GM10266 (cell line): Measurements from ENCODE around the gene CRHR1.

Experiments used
- DNase-seq: peaks from one replicate; pipeline ENCODE4 v3.0.0; 2012; ENCODE audit errors: extremely low spot score
- CTCF ChIP-seq: IDR thresholded peaks from 2 replicates; pipeline ENCODE4 v1.5.1; 2012; ENCODE audit warnings: mild to moderate bottlenecking, low read depth; ENCODE audit not compliant: control insufficient read depth, insufficient read depth; ENCODE audit errors: missing control alignments

CRHR1 gene

DNA sequence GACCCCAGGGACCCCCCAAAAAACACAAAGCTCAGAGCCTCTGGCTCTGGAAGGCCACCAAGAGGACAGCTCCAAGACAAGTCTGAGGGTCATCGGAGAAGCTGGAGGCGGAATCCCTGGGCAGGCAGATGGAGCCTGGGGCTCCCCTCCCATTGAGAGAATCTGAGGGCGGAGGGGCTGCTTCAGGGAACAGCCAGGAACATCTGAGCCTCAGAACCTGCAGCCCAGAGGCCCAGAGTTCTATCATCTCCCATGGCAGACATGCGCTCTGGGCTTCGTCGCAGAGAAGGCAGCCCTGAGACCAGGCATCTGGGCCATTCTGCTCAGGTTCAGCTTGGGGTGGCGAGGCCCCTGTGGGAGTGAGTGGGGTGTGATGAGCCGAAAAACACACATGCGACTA, 53.5 kb downstream of the CRHR1 start:
- no peak for DNase-seq
- TF ChIP-seq CTCF = no peak

DNA sequence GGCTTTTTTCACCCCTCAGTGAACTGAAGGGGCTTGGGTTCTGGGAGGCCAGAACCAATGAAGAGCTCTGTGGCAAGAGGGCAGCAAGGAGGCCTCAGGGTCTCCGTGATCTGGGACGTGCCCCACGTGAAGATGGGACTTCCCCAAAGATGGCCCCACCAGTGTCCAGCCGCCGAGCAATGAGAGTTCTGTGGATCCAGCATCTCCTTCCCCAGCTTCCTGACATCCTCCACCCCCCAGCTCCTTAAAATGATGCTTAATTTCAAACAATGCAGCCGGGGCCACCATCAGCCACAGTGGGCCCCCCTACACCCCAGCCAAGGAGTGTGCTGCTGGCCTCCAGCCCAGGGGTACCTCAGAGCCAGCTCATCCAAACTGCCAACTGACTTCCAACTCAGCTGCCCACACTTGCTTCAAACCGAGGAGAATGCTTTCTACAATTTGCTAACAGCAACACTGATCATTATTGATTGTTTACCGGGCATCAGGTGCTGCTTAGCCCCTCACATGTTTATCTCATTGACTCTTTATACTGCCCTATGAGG, 54.7 kb downstream of the CRHR1 start:
- TF ChIP-seq CTCF = no peak
- no peak for DNase-seq

- TF ChIP-seq CTCF = no peak
- DNase-seq = no peak
Measured at GRCh38 chr17:45839442-45839841, 55.3 kb downstream of the CRHR1 start.

DNA sequence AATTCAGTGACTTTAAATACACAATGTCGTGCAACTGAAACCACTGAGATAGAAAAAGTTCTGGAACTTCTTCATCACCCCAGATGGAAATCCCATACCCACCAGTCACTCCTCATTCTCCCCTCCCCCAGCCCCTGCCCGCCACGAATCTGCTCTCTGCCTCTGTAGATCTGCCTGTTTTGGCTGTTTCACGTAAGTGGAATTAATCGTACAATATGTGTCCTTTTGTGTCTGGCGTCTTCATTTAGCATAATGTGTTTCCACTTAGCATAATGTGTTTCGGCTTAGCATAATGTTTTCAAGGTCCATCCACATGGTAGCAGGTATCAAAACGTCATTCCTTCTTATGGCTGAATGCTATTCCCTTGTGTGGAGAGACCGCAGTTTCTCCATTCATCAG, 57.1 kb downstream of the CRHR1 start:
- TF ChIP-seq CTCF = no peak
- DNase-seq = no peak

DNA sequence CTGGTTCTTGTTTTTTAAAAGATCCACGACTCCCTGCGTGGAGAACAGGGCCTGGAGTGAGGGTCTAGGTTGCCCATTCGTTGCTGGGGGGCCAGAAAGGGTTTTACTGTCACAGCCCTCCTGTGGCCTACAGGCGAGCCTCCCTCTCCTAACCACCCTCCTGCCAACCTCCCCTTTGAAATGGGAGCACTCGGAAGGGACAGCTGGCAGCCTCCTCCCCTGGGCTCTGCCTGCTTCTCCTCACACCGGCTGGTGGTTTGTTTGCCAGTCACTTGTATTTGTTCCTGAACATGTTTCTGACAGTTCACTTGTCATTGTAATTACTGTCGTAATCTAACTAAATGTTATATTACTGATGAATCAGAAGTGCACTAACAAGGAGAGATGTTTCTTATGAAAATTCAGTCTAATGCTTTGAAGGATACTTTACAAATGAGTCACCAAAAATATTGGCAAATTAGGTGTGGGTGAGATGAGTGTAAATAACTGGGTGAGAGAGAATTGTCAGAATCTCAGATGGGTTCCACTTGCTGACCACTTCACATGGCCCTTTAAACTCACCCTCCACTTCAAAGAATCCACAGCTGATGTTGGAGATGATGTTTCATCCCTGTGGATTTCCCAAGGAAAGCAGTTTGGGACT, 57.9 kb downstream of the CRHR1 start:
- DNase-seq = no peak
- TF ChIP-seq CTCF = no peak

DNA sequence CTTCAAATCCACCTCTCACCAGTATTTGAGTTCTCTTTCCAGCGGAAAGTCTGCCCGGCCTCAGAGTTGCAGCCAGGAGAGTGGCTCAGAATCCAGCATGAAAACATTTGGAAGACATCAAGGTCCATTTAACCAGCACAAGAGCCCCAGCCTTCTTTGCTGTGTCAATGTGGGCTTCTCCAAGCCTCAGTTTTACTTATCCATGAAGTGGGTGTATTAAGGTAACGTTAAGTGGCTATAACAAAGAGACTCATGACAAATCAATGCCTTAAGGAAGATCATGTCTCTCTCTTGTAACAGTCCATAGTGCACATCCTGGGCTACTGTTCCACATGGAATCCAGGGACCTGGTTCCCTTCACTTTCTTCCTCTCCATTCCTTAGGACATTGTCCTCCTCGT, 59.6 kb downstream of the CRHR1 start:
- no peak for DNase-seq
- TF ChIP-seq CTCF = no peak

DNA sequence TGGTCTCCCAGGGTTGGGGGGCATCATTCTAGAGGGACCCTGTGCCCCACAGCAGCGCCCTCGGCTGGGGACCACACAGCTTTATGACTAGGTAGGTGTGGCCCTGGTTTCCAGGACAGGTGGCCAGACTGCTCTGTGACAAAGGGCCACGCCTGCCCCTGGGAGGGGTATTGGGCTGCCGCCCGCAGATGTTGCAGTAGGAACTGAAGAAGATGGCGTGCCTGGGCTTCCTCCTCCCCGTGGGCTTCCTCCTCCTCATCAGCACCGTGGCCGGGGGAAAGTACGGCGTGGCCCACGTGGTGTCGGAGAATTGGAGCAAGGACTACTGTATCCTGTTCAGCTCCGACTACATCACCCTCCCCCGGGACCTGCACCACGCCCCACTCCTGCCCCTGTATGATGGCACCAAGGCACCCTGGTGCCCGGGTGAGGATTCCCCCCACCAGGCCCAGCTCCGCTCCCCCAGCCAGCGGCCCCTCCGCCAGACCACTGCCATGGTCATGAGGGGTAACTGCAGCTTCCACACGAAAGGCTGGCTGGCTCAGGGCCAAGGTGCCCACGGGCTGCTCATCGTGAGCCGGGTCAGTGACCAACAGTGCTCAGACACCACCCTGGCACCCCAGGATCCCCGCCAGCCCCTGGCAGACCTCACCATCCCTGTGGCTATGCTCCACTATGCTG, 60.7 kb downstream of the CRHR1 start, which contains the start of gene SPPL2C:
TSS of gene SPPL2C (plus strand) at position 187 of the 681 bp plus-strand sequence. CDS start at position 213, 26 bp downstream.
- TF ChIP-seq CTCF = no peak
- DNase-seq = no peak
